HG02981 (cell line): ENCODE data around the gene C12orf57.

Experiments
- ATAC-seq: cut with Tn5 transposase; IDR thresholded peaks from one replicate; pipeline ENCODE4 v1.9.1; 2021; ENCODE audit warnings: mild to moderate bottlenecking, moderate library complexity; ENCODE audit not compliant: unreplicated experiment

The C12orf57 gene

DNA sequence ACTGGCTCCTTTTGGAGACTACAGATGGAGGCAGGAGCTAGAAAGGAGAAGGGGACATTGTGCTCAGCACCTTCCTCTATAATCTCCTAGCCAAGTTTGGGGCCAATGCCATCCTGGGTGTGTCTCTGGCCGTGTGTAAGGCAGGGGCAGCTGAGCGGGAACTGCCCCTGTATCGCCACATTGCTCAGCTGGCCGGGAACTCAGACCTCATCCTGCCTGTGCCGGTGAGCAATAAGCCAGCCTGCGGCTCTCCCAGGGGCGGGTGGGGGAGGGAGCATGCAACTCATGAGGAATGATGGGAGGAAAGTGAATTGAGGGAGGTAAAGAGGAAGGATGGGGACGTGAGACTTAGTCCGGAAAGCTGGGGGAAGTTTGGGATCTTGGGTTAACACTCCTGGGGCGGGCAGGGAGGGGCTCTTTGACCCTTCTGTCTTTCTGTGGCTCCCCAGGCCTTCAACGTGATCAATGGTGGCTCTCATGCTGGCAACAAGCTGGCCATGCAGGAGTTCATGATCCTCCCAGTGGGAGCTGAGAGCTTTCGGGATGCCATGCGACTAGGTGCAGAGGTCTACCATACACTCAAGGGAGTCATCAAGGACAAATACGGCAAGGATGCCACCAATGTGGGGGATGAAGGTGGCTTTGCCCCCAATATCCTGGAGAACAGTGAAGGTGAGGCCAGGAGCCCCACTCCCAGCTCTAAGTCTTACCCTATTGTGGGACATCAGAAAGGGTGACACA lies 26.2 kb upstream of the C12orf57 start:
- no peak for ATAC-seq

DNA sequence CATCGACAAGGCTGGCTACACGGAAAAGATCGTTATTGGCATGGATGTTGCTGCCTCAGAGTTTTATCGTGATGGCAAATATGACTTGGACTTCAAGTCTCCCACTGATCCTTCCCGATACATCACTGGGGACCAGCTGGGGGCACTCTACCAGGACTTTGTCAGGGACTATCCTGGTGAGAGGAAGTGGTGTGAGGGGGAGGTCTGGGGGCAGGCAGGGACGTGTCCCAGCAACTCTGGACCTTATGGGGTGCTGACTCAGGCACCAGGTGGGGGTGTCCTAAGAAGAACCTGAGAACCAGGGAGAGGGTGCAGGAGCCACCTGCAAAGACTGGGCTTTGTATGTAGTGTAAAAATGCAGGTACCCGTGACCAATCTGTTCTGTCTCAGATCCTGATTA lies 24.2 kb upstream of the C12orf57 start:
- ATAC-seq: no peak

DNA sequence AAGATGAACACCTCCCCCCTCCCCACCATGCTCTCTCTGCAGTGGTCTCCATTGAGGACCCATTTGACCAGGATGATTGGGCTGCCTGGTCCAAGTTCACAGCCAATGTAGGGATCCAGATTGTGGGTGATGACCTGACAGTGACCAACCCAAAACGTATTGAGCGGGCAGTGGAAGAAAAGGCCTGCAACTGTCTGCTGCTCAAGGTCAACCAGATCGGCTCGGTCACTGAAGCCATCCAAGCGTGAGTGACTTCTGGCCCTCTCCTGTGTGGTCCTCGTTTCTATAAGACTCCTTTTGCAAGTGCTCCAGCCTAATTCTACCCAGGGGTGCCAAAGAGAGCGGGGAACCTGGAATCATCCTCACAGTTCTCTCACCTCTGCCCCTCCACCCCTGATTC lies 22.3 kb upstream of the C12orf57 start:
- ATAC-seq: no peak

DNA sequence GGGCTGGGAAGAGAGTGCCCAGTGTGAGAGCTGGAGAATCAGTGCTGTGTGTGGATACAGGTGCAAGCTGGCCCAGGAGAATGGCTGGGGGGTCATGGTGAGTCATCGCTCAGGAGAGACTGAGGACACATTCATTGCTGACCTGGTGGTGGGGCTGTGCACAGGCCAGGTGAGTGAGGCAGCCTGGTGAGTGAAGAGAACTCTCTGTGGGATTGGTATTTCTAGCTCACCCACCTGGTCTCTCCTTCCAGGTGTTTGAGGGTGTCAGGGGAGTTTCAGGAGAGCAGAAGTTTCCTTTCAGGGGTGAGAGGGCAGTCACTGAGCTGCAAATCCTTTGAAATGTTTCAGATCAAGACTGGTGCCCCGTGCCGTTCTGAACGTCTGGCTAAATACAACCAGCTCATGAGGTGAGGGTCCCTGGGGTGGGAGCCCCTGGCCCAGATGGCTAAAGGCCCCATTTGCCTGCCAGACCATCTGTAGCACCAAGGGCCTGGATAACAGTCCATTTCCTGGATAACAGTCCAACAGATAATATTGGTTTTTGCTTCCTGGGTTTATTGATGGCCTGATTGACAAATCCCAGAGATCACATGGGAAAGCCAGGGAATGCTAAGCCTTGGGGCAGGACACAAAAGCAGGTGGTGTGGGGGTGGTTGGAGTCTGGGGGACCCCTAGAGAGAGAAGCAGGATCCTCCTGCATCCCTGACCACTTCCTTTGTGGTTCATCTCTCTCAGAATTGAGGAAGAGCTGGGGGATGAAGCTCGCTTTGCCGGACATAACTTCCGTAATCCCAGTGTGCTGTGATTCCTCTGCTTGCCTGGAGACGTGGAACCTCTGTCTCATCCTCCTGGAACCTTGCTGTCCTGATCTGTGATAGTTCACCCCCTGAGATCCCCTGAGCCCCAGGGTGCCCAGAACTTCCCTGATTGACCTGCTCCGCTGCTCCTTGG lies 21.6 kb upstream of the C12orf57 start:
- ATAC-seq: no peak

DNA sequence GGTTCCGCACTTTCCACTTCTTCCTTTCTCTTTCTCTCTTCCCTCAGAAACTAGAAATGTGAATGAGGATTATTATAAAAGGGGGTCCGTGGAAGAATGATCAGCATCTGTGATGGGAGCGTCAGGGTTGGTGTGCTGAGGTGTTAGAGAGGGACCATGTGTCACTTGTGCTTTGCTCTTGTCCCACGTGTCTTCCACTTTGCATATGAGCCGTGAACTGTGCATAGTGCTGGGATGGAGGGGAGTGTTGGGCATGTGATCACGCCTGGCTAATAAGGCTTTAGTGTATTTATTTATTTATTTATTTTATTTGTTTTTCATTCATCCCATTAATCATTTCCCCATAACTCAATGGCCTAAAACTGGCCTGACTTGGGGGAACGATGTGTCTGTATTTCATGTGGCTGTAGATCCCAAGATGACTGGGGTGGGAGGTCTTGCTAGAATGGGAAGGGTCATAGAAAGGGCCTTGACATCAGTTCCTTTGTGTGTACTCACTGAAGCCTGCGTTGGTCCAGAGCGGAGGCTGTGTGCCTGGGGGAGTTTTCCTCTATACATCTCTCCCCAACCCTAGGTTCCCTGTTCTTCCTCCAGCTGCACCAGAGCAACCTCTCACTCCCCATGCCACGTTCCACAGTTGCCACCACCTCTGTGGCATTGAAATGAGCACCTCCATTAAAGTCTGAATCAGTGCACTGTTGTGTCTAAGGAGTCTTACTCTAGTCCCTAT lies 20.7 kb upstream of the C12orf57 start:
- ATAC-seq: no peak

GRCh38 chr12:6923851-6924250 lies 20.0 kb upstream of the C12orf57 start:
- no peak for ATAC-seq

DNA sequence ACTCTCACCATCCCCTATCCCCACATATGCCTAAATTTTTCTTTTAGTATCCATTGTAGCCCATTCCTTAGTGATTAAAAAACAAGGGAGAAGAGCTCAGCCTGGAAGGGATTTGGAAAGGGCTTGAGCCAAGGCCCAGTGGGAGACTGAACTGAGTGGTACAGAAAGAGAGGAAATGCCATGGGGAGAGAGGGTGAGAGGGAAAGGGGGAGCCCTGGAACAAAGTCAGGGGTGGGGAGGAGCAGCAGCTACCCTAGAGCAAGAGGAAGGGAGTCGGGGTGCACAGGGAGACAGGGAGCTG lies 18.6 kb upstream of the C12orf57 start:
- ATAC-seq: no peak

GRCh38 chr12:6925540-6926279 lies 18.1 kb upstream of the C12orf57 start:
- no peak for ATAC-seq

- no peak for ATAC-seq
Measured at GRCh38 chr12:6927379-6928021, 16.3 kb upstream of the C12orf57 start, which contains the start of gene ATN1. Gene ATN1 (plus strand): TSS chr12:6927959. CDS start chr12:6934002, 6,043 bp downstream.

DNA sequence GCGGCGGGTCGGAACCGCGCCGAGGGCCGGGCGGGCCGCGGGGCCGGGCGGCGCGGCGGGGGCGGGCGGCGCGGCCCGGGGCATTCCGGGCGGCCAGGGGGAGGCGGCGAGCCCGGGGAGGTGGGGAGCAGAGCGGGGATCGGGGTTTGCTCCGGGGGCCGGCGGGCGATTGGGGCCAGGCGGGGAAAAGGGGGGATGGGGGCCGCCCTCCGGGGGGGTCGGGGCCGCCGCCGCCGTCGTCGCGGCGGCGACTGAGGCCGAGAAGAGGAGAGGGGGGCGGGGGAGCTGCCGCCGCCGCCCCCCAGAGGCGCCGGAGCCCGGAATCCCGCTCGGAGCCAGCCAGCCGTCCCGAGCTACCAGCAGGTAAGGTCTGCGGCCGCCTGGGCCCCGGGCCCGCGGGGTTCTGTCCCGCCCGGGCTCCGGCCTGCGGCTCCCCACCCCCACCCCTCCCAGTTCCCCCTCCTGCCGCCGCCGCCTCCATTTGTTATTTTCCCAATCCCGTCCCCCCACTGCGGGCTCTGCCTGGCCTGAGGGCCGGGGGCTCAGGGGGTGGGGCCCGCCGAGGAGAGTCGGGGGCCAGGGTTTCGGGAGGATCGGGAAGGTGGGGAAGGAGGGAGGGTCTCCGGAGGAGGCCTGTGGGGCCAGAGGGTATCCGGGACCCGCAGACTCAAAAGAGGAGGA lies 15.7 kb upstream of the C12orf57 start:
- no peak for ATAC-seq

GRCh38 chr12:6928703-6929407 lies 15.0 kb upstream of the C12orf57 start:
- ATAC-seq: no peak

- no peak for ATAC-seq
Measured at GRCh38 chr12:6929466-6930452, 14.1 kb upstream of the C12orf57 start.

DNA sequence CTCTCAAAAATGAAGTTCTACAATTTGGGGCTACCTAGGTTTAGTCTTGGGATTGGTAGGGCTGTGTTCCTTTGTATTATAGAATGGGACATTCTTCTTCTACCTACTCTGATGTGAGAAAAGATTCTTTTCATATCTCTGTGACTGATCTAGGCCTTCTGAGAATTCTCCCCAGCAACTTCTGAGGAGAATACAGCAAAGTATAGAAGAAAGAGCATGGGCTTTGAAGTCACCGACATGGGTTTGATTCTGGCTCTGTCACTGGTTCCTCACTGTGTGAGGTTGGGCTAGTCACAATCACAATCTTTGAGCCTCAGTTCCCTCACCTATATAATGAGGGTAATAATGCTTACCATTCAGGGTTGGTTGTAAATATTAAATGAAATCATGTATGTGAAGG lies 11.1 kb upstream of the C12orf57 start:
- ATAC-seq: no peak

DNA sequence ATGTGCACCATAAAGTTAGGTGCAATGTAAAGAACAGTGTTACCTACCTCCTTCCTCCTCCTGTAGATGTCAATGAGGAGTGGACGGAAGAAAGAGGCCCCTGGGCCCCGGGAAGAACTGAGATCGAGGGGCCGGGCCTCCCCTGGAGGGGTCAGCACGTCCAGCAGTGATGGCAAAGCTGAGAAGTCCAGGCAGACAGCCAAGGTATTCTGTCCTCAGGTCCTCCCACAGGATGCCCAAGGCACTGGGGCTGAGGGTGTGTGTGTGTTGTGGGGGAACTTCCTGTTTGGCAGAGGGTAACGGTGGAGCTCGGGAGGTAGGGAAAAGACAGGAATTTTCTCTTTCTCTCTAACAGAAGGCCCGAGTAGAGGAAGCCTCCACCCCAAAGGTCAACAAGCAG lies 9.7 kb upstream of the C12orf57 start:
- no peak for ATAC-seq

DNA sequence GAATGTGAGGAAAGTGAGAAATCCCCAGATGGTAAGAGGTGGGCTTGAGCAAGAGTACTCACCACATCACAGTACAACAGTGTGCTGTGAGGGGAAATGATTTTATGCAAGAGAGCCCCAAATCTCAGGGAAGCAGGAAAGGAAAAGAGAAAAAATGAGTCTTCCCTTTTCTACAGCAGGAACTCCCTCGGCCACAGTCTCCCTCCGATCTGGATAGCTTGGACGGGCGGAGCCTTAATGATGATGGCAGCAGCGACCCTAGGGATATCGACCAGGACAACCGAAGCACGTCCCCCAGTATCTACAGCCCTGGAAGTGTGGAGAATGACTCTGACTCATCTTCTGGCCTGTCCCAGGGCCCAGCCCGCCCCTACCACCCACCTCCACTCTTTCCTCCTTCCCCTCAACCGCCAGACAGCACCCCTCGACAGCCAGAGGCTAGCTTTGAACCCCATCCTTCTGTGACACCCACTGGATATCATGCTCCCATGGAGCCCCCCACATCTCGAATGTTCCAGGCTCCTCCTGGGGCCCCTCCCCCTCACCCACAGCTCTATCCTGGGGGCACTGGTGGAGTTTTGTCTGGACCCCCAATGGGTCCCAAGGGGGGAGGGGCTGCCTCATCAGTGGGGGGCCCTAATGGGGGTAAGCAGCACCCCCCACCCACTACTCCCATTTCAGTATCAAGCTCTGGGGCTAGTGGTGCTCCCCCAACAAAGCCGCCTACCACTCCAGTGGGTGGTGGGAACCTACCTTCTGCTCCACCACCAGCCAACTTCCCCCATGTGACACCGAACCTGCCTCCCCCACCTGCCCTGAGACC lies 8.2 kb upstream of the C12orf57 start:
- ATAC-seq: no peak

DNA sequence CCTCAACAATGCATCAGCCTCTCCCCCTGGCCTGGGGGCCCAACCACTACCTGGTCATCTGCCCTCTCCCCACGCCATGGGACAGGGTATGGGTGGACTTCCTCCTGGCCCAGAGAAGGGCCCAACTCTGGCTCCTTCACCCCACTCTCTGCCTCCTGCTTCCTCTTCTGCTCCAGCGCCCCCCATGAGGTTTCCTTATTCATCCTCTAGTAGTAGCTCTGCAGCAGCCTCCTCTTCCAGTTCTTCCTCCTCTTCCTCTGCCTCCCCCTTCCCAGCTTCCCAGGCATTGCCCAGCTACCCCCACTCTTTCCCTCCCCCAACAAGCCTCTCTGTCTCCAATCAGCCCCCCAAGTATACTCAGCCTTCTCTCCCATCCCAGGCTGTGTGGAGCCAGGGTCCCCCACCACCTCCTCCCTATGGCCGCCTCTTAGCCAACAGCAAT lies 7.6 kb upstream of the C12orf57 start:
- no peak for ATAC-seq
